Stimulated activated CD4-positive, alpha-beta T cell treated with anti-CD3 and anti-CD28 coated beads, Interleukin-1b, Interleukin-23, amount 100 ng/mL, for 24 hours (primary cell): ENCODE measurements around the gene PRR27.

Experiments used
- DNase-seq, 4 experiments: peaks; one replicate each; pipeline ENCODE4 v3.0.0-alpha.2; 2020; ENCODE audit warnings: low read depth in 4 of 4, low spot score in 1 of 4

Gene PRR27

DNA sequence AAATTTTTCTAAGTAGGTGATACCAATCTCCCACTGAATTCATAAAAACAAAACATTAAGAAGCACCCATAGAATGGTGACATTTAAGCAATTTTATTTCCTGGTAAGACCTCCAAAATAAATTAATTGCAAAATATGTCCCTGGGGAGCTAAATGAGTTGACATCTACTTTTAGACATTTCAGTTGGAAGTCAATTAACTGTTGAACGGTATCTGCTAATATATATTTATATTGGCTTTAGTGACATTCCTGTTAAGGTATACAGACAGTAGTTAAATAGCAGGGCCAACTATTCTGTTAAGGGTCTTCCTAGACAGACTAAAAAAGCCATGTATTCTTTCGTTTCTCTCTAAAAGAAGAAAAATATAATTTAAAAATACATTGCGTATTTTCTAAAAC, at the start of gene PRR27:
Gene PRR27, plus strand, starts transcription at position 301 of the 400 bp plus-strand sequence. CDS start 139 bp downstream, outside the sequence.
- no peak for DNase-seq

GRCh38 chr4:70110917-70111316, 43.1 kb upstream of the PRR27 start:
- no peak for DNase-seq

DNA sequence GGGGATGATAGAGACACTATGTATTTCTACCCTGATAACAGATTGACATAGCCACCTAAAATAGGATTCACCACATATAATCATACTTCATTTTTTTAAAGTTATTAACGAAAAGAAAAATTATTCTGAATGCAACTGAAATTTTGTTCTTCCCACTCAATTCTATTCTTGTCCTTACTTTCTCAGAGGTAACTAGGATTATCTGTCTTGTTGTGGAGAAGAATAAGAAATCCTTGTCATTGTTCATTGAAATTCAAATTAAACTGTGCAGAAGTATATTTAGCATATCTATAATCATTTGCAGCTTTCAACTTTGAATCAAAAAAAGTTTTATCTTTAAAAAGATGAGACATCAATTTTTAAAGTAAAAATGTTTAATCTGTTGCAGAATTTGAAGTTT, 40.4 kb upstream of the PRR27 start:
- no peak for DNase-seq

- DNase-seq = no peak
These were observed 39.9 kb upstream of the PRR27 start for GRCh38 chr4:70114096-70114495.

DNA sequence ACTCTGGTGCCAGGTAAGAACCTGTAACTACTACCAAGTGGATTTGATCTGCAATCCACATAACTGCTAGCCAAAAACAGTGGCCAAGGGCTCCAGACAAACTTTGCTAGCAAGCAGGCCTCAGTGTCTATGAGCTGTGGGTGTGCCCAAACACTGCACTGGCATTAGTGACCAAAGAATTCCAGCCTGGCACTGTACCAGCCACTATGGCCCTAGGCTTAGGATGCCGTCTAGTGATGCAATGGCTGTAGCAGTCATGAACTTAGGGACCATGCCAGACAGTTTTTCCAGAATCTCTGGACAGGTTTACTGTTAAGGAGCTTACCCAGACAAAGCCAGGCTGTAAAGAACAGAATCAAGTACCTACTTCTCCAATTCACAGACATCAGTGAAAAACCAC, 33.7 kb upstream of the PRR27 start:
- no peak for DNase-seq

DNA sequence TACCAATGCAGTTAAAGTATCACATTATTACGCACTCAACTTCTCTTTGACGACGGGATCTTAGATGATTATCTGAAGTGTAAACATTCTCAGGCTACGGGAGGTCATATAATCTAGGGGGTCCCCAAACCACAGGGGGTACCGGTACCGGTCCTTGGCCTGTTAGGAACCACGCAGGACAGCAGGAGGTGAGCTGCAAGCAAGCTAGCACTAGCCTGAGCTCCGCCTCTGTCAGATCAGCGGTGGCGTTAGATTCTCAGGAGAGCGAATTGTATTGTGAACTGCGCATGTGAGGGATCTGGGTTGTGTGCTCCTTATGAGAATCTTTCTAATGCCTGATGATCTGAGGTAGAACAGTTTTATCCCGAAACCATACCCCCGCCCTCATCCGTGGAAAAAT, 20.6 kb upstream of the PRR27 start:
- no peak for DNase-seq

GRCh38 chr4:70138751-70139150, 15.3 kb upstream of the PRR27 start:
- no peak for DNase-seq

- DNase-seq = no peak
These were observed 2.8 kb upstream of the PRR27 start for GRCh38 chr4:70151271-70151670.

DNA sequence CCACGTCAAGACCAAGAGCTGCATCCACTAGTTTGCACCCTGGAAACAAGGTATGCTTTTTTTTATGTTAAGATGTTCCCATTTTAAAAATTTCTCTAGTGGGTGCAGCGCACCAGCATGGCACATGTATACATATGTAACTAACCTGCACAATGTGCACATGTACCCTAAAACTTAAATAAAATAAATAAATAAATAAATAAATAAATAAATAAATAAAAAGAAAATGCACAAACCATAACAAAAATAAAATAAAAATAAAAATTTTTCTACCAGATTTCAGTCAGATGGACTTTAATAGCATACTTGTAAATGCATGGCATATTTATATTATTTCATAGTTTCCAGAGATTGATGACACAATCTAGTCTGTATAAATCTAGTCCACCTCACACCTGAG, 1.9 kb upstream of the PRR27 start:
- no peak for DNase-seq

GRCh38 chr4:70158576-70158975, 4.5 kb downstream of the PRR27 start:
- no peak for DNase-seq

DNA sequence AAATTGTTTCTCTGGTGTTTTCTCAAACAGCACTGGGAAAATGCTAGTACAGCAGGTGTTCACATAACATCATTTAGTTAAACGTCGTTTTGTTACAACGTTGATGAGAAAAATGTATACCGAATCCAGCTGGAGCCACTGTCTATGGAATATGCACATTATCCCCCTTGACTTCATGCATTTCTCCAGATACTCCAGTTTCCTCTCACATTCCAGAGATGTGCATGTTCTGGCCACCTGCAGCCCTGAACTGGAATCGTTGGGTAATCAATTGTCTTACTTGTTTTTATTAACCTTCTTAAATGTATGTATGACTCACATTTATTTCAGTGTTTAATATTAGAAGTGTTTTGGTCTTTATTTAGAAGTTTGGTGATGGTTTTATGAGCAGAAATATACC, 23.1 kb downstream of the PRR27 start:
- no peak for DNase-seq

GRCh38 chr4:70178075-70178660, 24.1 kb downstream of the PRR27 start:
- DNase-seq = no peak

DNA sequence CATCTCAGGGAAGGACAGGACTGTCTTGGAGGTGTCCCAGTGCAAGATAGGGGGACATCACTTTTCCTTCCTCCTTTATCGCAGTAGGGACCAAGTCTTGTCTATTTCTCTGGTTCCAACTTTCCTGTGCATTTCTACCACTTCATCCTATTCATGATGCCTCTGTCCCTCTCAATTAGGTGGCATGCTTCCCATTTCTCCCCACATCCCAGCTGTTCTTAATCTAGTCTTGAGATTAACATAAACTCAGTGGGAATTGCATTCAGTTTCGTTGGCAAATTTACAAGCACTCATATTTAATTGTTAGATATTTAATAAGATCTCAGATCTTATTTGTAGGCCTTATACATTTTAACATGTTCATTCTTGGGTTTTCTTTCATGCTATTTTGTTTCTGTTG, 25.8 kb downstream of the PRR27 start:
- DNase-seq = no peak

DNA sequence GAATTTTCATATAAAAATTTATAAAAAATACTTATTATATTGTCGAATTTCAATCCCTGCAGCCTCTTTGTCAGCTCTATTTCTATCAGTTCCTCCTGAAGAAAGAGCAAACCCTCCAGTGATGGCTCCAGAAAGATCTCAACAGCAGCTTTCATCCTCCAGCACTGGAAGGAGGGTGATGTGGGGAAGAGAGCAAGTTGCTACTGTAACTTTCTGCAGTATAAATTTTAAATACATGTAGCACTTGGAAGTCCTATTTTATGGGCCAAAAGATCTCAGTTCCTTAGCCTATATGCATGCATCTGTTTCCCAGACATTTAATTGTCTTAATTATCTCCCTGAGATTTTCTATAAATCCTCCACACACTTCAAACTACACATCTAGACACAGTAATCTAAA, 27.8 kb downstream of the PRR27 start:
- DNase-seq = no peak

GRCh38 chr4:70182517-70183167, 28.6 kb downstream of the PRR27 start:
- no peak for DNase-seq

GRCh38 chr4:70183168-70183939, 29.3 kb downstream of the PRR27 start:
- no peak for DNase-seq

- DNase-seq = no peak
These were observed 29.9 kb downstream of the PRR27 start for GRCh38 chr4:70183940-70184246.

GRCh38 chr4:70187216-70187615, 33.2 kb downstream of the PRR27 start:
- DNase-seq = no peak

GRCh38 chr4:70190579-70190978, 36.5 kb downstream of the PRR27 start:
- no peak for DNase-seq

GRCh38 chr4:70191647-70192046, 37.6 kb downstream of the PRR27 start:
- DNase-seq = no peak

GRCh38 chr4:70192895-70193294, 38.9 kb downstream of the PRR27 start:
- no peak for DNase-seq

- DNase-seq = no peak
These were observed 41.4 kb downstream of the PRR27 start, which contains the start of gene ODAM for GRCh38 chr4:70195425-70195824. Gene ODAM (plus strand): TSS chr4:70195725. CDS start chr4:70196544, 819 bp downstream.

GRCh38 chr4:70196857-70197256, 42.8 kb downstream of the PRR27 start:
- no peak for DNase-seq
